ENCODE measurements around the gene KRTAP10-2. TPM values are rescaled to one million over a fixed set of nuclear protein-coding genes. Genes with fewer than 3 reads are reported as not detected.

The KRTAP10-2 gene
- total RNA-seq, 3 donors from 2014 or later, result not detected

DNA sequence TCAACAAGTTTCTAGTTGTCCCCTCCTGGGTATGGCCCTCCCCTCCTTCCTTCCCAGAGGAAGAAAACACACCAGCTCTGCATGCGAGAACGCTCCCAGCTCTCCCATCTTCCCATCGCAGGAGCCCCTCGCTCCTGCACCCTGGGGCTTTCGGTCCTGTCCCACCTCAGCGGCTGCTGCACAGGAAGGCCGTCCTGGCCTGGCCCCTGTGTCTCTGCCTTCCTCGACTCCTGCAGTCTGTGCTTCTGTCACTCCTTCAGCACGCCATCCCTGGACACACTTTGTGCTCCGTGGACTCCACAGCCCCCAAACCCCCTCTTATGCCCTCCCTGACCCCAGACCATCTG, 34.5 kb downstream of the KRTAP10-2 start:
- intact Hi-C loops (cut with DNase I; ENCODE audit: low total_unique reads), result no loop called here
- DNase-seq (ENCODE audit: low spot score in 2 of 2), result no peak
- H3K27me3 ChIP-seq, result peaks cover 0 to 13% of the 10 kb centered on the region in 2 donors
- no peak overlapping the region for H3K27ac ChIP-seq
- TF ChIP-seq, protein P1, sequence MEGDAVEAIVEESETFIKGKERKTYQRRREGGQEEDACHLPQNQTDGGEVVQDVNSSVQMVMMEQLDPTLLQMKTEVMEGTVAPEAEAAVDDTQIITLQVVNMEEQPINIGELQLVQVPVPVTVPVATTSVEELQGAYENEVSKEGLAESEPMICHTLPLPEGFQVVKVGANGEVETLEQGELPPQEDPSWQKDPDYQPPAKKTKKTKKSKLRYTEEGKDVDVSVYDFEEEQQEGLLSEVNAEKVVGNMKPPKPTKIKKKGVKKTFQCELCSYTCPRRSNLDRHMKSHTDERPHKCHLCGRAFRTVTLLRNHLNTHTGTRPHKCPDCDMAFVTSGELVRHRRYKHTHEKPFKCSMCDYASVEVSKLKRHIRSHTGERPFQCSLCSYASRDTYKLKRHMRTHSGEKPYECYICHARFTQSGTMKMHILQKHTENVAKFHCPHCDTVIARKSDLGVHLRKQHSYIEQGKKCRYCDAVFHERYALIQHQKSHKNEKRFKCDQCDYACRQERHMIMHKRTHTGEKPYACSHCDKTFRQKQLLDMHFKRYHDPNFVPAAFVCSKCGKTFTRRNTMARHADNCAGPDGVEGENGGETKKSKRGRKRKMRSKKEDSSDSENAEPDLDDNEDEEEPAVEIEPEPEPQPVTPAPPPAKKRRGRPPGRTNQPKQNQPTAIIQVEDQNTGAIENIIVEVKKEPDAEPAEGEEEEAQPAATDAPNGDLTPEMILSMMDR (IDR thresholded peaks at IDR 0.05), result no peak
- TF ChIP-seq POLR2A (IDR thresholded peaks at IDR 0.05), result no peak
- no peak for TF ChIP-seq POLR2AphosphoS5 (IDR thresholded peaks at IDR 0.05)
- H3K4me3 ChIP-seq, result no peak overlapping the region
- H3K9me3 ChIP-seq, result no peaks in the 10 kb centered on the region
- H3K4me1 ChIP-seq, result no peaks in the 10 kb centered on the region
- no peaks in the 10 kb centered on the region for H3K36me3 ChIP-seq

DNA sequence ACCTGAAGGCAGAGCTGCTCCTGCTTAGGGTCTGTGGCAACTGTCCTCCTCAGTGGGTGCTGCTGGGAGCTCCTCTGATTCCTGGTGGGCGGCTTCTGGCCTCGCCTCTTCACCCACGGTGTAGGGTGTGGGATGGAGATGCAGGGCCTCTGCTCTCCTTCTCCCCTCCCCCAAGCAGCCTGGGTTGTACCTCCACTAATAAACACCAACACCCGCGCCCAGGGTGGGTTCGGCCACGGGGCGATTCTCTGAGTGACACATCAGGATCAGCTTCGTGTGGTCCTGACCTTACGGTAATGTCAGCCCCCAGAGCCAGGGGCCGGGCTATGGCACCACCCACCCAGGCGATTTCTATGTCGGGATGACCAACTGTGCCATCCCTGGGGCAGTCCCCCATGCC, 35.0 kb downstream of the KRTAP10-2 start:
- no peak for DNase-seq (ENCODE audit: low spot score in 2 of 2)
- intact Hi-C loops (cut with DNase I; ENCODE audit: low total_unique reads), result no loop called here
- peaks cover 0 to 13% of the 10 kb centered on the region in 2 donors for H3K27me3 ChIP-seq
- no peaks in the 10 kb centered on the region for H3K4me1 ChIP-seq
- no peaks in the 10 kb centered on the region for H3K36me3 ChIP-seq
- H3K27ac ChIP-seq, result no peak overlapping the region
- H3K9me3 ChIP-seq, result no peaks in the 10 kb centered on the region
- TF ChIP-seq POLR2A (IDR thresholded peaks at IDR 0.05), result no peak
- TF ChIP-seq, protein P1 (IDR thresholded peaks at IDR 0.05), result no peak
- TF ChIP-seq POLR2AphosphoS5 (IDR thresholded peaks at IDR 0.05), result no peak
- H3K4me3 ChIP-seq, result no peak overlapping the region

DNA sequence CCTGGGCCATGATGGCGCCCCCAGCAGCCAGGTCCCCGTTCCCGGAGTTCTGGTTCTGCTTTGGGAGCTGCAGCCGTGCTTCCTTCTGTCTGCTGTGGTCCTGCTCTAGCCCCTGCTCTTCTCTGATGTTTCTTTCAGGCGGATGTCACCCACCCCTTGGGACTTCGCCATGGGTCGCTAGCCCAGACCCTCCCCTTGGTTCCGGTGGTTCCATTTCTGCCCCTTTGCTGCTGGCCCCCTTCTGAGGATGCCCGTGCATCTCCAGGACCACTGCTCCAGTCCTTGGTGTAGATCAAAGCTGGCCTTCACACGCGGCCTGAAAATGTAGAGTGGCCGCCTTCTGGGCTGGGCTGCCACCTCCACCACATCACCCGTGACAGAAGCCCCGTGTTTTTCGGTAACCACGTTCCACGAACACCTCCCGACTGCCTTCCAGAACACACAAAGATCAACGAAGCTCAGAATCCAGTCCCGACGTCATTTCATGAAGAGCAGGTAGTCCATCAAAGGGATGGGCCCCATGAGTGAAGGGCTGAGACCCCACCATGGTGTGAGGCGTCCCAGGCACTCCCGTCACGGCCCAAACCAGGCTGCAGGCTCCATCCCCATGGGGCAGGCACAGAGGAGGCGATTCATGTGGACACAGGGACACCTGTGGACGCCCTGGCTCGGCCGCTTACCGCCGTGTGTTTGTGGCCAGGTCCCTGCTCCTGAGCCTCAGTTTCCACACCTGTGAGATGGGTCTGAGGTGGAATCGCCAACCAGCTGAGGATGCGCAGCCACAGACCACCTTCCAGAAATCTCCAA, 35.7 kb downstream of the KRTAP10-2 start:
- no peaks in the 10 kb centered on the region for H3K9me3 ChIP-seq
- intact Hi-C loops (cut with DNase I; ENCODE audit: low total_unique reads), result no loop called here
- TF ChIP-seq POLR2AphosphoS5 (IDR thresholded peaks at IDR 0.05), result no peak
- TF ChIP-seq POLR2A (IDR thresholded peaks at IDR 0.05), result no peak
- TF ChIP-seq, protein P1 (IDR thresholded peaks at IDR 0.05), result no peak
- H3K4me3 ChIP-seq, result no peak overlapping the region
- H3K27me3 ChIP-seq, result peaks cover 2 to 10% of the 10 kb centered on the region in 2 donors
- no peaks in the 10 kb centered on the region for H3K36me3 ChIP-seq
- DNase-seq (ENCODE audit: low spot score in 2 of 2), result no peak
- no peak overlapping the region for H3K27ac ChIP-seq
- H3K4me1 ChIP-seq, result no peaks in the 10 kb centered on the region

DNA sequence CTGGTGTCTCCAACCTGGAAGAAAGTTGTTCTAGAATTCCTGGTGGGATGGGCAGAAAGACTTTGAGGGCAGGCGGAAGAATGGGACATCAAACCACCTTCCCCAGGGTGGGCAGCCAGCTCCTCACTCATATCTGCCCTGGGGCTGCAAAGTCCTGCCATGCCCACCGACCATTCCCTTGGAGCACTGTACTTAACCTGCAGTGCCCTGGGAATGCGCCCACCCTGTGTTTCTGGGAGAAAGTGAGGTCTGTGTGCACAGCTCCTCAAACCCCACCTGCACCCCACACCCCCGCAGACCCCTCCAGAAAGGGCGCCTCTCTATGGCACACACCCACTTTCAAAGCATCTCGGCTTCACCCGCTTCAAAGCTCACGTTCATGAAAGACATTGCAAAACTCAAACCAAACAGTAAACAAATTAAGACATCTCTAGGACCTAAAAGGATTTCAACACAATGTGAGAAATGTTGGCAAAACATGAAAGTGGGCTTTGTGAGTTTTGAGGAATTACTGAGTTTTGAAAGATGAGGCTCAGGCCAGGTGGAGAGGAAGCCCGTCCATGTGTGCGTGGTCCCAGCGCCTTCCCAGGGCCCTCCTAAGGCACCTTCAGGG, 36.5 kb downstream of the KRTAP10-2 start:
- intact Hi-C loops (cut with DNase I; ENCODE audit: low total_unique reads), result no loop called here
- DNase-seq (ENCODE audit: low spot score in 2 of 2), result no peak
- Histone ChIP-seq H3K27me3 (peaks cover 3 to 4% of the 10 kb centered on the region in 2 donors), H3K36me3 (no peaks in the 10 kb centered on the region), H3K4me1 (no peaks in the 10 kb centered on the region), H3K4me3 (no peak overlapping the region), H3K9me3 (no peaks in the 10 kb centered on the region), H3K27ac (no peak overlapping the region)
- TF ChIP-seq POLR2A (IDR thresholded peaks at IDR 0.05) (no peak), POLR2AphosphoS5 (IDR thresholded peaks at IDR 0.05) (no peak)
- TF ChIP-seq, protein P1 (IDR thresholded peaks at IDR 0.05), result no peak

DNA sequence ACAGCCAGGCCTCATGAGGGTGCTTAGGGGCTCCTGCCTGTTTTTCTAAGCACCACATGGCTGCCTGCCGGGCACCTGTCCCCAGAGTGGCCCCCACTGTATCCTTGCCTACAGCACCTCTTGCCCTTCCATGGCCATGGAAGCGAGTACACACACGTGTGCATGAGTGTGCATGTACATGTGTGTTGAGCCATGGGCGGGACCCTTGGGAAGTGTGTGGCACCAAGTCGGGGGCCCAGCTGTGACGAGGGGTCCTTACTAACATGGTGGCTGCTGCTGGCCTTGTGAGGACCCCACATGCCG, 37.1 kb downstream of the KRTAP10-2 start:
- intact Hi-C loops (cut with DNase I; ENCODE audit: low total_unique reads), result no loop called here
- no peak overlapping the region for H3K4me3 ChIP-seq
- TF ChIP-seq, protein P1 (IDR thresholded peaks at IDR 0.05), result no peak
- TF ChIP-seq POLR2A (IDR thresholded peaks at IDR 0.05), result no peak
- TF ChIP-seq POLR2AphosphoS5 (IDR thresholded peaks at IDR 0.05), result no peak

More for the DNA sequence above, 37.1 kb downstream of the KRTAP10-2 start:
- no peaks in the 10 kb centered on the region for H3K4me1 ChIP-seq
- H3K9me3 ChIP-seq, result no peaks in the 10 kb centered on the region
- peaks cover 0 to 4% of the 10 kb centered on the region in 2 donors for H3K27me3 ChIP-seq
- no peak overlapping the region for H3K27ac ChIP-seq
- no peaks in the 10 kb centered on the region for H3K36me3 ChIP-seq
- no peak for DNase-seq (ENCODE audit: low spot score in 2 of 2)

All from breast epithelium (tissue), 4 donors.